Activated CD8-positive, alpha-beta memory T cell treated with anti-CD3 and anti-CD28 coated beads for 36 hours (primary cell): Measurements from ENCODE around the gene ZFP69B. TPM values are rescaled to one million over a fixed set of nuclear protein-coding genes. Genes with fewer than 3 reads are reported as not detected.

ENCODE experiments used
- CTCF ChIA-PET: fragments of 350-600 bp; sonication (Branson Sonifier 250); formaldehyde crosslinking; loops from one replicate; lab custom pipeline; 2021; ENCODE audit warnings: antibody characterized with exemption; lab: Charles Lee
- POLR2A ChIA-PET: fragments of 350-600 bp; sonication (Branson Sonifier 250); formaldehyde crosslinking; loops from one replicate; lab custom pipeline; 2021; ENCODE audit warnings: antibody characterized with exemption; lab: Charles Lee
- total RNA-seq, 2 experiments: library from RNA; stranded (reverse); gene quantifications; one replicate each; pipeline ENCODE4 v1.2.3, GENCODE V29; 2021

ZFP69B gene
- total RNA-seq, result 1 to 10 TPM; 4.2 to 4.6 TPM

DNA sequence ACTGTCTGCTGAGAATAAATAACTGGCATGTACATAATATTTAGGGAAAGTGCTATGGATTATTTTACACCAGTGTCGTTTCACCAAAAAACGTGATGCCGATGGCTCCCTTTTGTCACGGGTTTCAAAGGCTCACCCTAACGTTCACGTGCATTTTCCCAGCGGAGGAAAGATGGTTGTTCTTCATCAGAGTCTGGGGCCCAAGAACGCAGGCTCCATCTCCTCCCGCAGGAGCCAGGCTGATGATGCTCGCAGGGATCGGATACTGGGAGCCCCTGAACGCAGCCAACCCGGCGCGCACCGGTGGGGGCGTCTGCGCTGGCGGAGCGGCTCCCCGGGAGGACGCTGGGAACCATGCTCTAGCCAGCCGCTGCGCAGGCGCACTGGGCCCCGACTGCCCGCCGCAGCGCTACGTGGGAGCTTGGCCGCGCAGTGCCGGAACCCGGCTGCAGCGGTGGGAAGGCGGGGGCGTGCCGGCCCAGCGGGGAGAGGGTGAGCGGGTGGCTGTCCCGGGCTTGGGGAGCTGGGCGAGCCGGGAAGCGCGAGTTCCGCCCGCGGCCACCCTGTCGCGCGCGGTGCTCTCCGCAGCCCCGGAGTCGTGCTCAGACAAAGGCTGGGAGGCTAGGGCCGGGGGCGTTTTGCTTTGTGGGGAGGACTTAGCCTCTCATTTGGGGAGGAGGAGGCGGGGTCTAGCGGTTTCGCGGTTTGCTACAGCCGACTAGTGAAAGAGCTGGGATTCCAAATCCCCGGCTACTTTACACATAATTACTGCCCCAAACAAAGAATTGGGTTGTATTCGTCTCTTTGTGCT, at the start of gene ZFP69B:
ZFP69B (plus strand) TSS at position 793 of the 811 bp plus-strand sequence. CDS start 486 bp downstream, outside the sequence.
- ChIA-PET POLR2A (interaction anchor here (0.7 to 1.9 kb wide), 9 partner anchors 28 to 242 kb away, joined by 3 to 10 read pairs (median 4); partner anchors contain the start of genes EXO5, NFYC and ZFP69), CTCF (interaction anchor here (0.6 to 1.6 kb wide), 8 partner anchors 11 to 115 kb away, joined by 3 to 7 read pairs (median 4); partner anchors contain the start of gene EXO5)

DNA sequence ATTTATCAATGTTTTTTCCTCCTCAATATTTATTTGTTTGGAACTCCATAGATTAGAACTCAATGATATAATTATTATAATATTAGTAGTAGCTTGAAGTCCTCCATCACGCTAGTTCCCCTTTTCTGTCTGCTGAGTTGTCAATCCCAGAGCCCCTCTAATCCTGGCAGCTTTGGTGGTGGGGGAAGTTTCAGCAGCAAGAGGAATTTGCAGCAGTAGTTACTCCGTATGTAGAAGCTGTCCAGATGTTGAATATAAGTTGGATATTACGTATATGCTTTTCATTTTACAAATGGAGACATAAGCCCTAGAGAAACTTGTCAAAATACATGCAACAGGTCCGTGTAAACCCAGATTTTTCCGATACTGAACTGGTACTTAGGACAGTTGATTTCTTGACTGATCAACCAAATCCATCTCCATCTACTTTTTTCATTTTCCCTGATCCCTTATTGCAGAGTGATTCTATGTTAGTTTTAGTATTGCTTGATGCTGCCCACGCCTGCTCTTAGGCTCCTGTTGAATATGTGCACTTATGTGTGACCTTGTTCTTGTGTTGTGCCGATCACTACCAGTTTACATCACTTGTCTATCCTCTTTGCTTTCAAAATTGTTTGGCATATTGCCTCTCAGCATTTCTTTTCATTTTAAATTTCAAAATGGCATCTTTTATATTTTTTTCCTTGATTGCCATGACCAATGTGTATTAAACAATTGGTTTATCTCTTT, 48.6 kb upstream of the ZFP69B start:
- POLR2A ChIA-PET, result interaction anchor here (4.2 kb wide), 1 partner anchor 16 kb away, joined by 39 read pairs; no protein-coding TSS in a partner anchor
- CTCF ChIA-PET, result interaction anchor here (2.6 to 2.9 kb wide), 2 partner anchors 16 to 86 kb away, joined by 10 to 23 read pairs; partner anchors contain the start of gene COL9A2

DNA sequence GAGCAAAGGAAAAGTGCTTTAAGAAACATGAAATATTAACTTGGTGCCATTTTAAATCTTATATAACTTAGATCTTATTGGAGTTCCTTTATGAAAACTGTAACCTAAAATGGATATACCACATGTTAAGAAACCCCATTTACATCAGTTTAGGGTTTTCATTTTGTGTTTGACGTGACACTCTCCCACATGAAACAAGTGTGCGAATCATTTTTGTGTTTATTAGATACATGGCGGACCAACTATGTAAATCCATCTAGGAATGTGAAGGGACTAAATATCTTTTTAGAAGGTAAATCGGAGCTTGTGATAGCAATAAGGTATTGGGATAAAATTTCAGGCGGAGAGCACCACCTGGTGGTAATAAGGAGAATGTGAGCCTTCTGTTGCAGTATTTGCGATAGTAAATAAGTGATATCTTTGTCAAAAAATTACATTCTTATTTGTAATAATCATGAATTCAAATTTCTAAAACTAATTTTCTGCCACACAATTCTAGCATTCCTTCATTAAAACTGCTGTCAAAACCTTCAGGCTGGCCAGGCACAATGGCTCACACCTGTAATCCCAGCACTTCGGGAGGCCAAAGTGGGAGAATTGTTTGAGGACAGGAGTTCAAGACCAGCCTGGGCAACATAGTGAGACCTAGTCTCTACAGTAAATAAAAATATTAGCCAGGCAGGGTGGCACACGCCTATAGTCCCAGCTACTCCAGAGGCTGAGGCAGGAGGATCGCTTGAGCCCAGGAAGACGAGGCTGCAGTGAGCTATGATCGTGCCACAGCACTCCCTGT, 45.4 kb upstream of the ZFP69B start:
- ChIA-PET CTCF (interaction anchor here (0.7 to 2.3 kb wide), 17 partner anchors 11 to 261 kb away, joined by 3 to 21 read pairs (median 4); partner anchors contain the start of genes COL9A2, SMAP2 and ZFP69B), POLR2A (interaction anchor here (1.0 kb wide), 1 partner anchor 30 kb away, joined by 3 read pairs; no protein-coding TSS in a partner anchor)

DNA sequence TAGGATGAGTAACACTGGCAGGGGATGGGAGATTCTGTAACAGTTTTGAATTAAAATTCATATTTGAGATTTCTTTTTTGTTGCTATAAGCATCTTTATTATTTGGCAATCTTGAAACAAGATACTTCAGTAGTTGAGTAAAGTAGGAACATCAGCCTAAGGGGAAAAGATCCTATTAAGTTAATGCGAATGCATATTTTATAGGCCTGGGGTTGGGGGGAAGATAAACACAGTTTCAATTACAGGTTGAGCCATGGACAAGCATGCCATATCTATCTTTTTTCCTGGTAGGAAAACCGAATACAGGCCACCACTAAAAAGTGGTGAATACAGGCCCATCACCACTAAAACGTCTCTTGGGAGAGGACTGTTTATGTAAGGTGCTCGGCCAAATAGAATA, 44.5 kb upstream of the ZFP69B start:
- POLR2A ChIA-PET, result no interaction called here

DNA sequence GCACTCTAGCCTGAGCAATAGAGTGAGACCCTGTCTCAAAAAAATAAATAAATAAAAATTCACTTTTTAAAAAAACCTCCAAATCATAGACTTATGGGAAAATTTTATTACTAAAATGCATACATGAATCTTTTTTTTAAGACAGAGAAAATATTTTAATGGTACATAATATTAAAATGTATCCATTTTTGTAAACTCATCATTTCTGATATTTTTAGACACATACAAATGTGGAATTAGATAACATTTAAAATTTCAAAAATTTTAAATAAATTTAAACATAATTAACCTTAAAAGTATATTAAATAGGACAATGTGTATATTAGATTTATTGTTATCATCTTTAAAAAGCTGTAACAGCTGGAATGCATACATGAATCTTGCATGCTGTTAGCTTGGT, 42.8 kb upstream of the ZFP69B start:
- POLR2A ChIA-PET, result interaction anchor here (0.6 kb wide), 1 partner anchor 28 kb away, joined by 21 read pairs; no protein-coding TSS in a partner anchor
- CTCF ChIA-PET, result no interaction called here

More for the DNA sequence above, 44.5 kb upstream of the ZFP69B start:
- CTCF ChIA-PET, result interaction anchor here (1.4 to 2.0 kb wide), 4 partner anchors 32 to 67 kb away, joined by 3 to 21 read pairs (median 6); partner anchors contain the start of genes SMAP2 and ZFP69B

DNA sequence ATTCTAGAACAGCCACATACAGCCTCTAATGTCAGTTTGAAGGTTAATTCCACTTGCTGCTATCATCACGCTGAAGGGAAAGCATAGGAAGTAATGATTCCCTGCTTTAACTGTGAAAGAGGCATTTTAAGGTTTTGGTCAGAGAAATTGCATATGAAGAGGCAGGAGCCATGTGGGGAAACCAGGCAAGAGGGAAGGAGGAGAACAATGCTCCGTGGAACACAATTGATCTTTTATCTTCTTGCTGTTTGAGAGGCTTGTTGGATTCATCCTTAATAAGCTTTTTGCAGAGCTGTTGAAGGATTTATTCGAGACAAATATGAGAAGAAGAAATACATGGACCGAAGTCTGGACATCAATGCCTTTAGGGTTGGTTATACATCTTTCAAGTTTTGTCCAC, 40.8 kb upstream of the ZFP69B start:
- ChIA-PET POLR2A (no interaction called here), CTCF (no interaction called here)

DNA sequence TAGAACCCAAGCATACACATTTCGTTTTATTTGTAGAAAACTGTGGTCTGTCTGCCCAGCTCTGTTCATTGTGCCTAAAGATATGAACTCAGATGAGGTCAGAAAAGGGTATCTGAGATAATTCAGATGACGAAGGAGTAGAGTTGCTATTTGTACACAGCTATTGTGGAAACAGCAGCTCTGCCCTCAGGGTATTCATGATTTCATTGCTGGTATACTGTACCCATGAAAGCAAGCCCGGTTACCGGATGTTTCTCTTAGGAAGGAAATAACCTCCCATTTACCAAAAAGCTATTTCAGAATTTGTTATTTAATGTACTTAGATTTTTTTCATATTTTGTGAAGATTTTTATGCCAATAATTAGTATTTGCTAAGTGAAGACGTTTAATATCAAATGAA, 39.0 kb upstream of the ZFP69B start:
- CTCF ChIA-PET, result interaction anchor here (1.1 to 1.6 kb wide), 3 partner anchors 30 to 267 kb away, joined by 3 to 4 read pairs (median 4); no protein-coding TSS in a partner anchor
- POLR2A ChIA-PET, result interaction anchor here (0.5 kb wide), 1 partner anchor 42 kb away, joined by 9 read pairs; no protein-coding TSS in a partner anchor

DNA sequence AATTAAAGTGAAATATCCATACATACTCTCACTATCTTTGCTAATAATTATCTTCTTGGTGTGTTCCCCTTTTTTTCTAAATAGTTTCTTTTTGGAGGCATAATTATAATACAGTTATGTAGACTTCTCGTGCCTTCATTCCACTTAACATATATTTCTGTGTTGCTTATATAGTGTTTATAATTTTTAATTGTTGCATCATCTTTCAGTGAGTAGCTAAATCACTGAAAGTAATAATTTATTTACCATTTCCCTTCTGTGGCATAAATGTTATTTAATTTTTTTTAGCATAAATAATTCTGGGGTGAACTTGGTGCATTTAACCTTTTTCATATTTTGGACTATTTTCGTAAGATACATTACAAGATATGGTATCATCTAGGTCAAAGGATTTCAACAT, 38.4 kb upstream of the ZFP69B start:
- ChIA-PET CTCF (interaction anchor here (0.6 to 1.6 kb wide), 3 partner anchors 19 to 268 kb away, joined by 4 read pairs; no protein-coding TSS in a partner anchor), POLR2A (no interaction called here)

DNA sequence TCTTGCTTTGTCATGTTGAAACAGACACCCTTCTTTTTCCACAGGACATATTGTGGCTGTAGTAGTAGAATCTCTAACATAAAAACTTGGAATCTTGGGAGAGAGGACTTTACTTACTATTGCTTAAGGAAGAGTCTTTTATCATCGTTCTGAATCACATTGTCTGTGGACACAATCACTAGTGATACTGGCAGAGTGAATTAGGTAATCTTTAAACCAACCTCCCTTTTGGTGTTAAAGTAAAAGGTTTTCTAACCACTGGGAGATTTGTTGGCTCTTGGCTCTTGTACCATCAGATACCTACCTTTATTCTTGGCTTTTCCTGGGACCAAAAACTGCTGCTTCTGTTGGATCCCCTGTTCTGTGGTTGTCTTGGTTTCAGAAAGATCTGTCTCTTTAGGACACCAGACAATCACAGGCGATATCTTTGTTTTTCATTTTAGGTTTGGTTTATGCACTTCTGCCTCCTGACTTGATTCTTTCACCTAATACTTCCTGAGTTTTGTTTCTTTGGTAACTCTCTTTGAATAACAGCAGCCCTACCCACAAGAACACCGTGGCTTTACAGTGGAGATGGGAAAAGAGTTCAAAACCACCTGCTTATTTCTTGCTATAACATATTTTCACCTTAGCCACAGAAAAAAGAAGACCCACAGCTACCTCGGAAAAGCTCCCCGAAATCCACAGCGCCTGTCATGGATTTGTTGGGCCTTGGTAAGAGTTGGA, 36.6 kb upstream of the ZFP69B start:
- POLR2A ChIA-PET, result no interaction called here
- CTCF ChIA-PET, result no interaction called here

DNA sequence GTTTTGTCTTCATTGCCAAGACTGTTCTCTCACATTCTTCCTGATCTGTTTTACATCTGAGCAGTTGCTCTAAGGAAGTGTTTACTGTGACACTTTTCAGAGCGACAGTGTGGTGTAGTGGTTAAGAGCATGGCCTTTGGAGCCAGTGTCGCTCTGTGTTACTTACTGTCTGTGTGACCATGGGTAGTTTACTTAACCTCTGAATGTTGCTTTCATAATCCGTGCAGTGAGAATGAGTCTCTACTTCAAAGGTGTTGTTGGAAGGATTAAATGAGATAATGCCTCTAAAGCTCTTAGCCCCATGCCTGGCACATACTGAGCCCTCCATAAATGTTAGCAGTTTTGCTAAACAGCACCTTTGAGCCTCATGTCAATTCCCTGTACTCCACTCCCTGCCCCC, 35.9 kb upstream of the ZFP69B start:
- CTCF ChIA-PET, result no interaction called here
- POLR2A ChIA-PET, result no interaction called here

DNA sequence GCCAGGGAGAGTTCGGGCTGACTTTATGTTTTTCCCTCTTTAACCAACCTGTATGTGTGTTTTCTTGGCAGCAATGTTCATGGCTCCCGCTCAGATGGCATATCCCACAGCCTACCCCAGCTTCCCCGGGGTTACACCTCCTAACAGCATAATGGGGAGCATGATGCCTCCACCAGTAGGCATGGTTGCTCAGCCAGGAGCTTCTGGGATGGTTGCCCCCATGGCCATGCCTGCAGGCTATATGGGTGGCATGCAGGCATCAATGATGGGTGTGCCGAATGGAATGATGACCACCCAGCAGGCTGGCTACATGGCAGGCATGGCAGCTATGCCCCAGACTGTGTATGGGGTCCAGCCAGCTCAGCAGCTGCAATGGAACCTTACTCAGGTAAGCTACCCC, 33.6 kb upstream of the ZFP69B start:
- ChIA-PET POLR2A (no interaction called here), CTCF (no interaction called here)

DNA sequence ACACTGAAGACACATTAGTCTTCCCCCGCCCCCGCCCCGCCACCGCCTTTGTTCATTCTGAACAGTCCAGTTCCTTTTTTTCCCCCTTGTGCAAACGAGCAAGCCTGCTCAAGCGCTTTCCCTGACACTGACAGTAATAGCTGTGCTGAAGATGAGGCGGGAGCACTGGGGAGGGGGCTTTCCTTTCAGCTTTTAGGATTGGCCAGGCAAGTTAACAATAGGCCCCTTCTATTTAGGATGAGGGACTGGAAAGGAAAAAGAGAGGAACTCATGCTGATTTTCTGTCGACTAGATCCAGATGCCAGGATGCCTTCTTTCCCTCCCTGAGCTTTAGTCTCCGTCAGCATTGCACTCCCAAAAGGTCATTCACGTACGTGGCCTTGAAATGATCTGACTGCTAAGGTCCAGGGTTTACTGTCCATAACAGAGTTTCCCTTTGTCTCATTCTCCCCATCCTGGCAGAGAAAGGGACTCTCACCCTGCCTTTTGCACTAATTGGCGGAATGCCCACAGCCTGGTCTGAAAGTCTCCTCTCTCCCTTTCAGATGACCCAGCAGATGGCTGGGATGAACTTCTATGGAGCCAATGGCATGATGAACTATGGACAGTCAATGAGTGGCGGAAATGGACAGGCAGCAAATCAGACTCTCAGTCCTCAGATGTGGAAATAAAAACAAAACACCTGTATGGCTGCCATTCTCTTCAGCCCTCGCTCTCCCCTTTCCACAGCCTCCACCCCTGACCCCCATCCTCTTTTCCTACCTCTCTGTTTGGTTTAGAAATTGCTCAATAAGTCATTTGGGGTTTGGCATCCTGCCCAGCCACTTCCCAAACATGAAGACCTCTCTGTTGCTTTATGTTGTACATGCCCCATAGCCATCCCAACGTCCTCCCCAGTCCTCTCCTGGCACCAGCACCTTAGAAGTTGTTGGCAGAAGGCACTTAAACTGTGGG, 28.6 kb upstream of the ZFP69B start:
- ChIA-PET CTCF (interaction anchor here (0.6 to 1.1 kb wide), 2 partner anchors 16 to 67 kb away, joined by 3 to 4 read pairs; no protein-coding TSS in a partner anchor), POLR2A (interaction anchor here (0.6 kb wide), 1 partner anchor 8 kb away, joined by 10 read pairs; no protein-coding TSS in a partner anchor)

DNA sequence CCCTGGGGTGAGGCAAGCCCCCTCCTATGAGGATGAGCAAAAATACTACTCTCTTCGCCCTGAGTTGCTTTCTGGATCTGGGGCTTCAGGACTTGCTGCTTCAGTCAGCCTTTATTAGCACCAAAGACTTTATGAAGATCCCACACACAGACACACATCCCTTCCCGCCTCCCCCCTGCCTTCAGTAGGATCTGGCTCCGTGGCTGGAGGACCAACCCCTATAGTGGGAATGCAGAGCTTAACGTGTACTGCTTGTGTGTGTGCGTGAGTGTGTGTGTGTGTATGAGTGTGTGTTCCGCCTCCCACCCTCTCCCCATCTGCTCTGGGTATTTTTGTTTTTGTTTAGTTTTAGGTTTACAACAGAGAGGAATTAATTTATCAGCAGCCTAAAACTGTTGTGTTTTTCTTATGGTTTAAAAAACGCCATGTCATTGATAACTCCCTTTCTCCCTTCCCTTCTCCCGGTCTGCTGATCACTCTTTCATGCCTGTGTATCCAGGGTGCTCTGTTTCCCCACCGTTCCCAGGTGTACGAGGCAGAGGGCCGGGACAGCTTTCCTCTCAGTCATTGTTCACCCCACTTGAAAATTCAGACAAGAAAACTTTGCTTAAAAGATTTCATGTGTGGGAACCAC, 27.5 kb upstream of the ZFP69B start:
- CTCF ChIA-PET, result interaction anchor here (1.1 kb wide), 1 partner anchor 15 kb away, joined by 3 read pairs; no protein-coding TSS in a partner anchor
- POLR2A ChIA-PET, result no interaction called here

DNA sequence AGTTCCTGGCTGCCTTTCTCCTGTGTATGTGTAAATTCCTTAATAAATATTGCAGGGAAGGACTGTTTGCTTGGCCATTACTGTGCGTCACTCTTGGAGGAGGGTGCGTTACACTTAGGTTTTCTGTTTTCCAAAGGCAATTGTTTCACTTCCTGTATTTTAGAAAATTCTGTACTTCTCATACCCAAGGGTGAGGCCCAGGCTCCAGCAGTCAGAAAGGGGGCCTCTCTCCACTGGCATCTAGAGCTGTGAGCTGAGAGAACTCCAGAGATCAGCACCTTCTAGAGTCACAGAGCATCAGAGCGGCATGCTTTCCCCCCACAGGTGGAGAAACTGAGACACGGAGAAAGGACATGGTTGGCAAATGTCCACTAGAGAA, 27.0 kb upstream of the ZFP69B start:
- ChIA-PET CTCF (interaction anchor here (0.5 to 1.1 kb wide), 2 partner anchors 15 to 125 kb away, joined by 3 read pairs; no protein-coding TSS in a partner anchor), POLR2A (no interaction called here)

DNA sequence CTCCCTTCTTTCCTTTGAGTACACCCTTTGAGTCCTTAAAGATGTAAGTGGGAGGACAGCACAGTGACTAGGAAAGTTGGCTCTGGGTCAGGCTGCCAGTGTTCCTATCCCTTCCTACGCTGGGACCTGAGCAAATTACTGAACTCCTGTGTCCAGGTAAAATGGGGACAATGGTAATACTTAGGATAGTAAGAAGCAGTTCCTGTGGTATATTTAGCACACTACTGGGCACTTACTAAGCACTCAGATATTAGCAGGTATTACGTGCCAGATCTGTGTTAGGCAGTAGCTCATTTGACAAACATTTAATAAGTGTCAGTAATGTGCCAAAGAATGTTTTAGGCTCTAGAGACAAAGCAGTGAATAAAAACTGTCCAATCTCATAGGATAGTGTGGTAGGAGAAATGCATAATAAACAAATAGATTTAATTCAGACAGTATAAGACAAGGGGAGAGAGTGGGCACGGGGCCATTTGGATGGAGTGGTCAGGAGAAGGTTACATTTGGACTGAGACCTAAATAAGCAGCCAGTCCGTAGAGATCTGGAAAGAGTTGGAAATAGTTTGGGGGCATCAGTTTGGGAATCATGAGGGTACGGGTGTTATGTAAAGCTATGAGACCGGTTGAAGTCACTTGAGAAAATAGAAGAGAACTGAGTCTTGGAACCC, 26.2 kb upstream of the ZFP69B start:
- CTCF ChIA-PET, result interaction anchor here (1.0 to 1.3 kb wide), 2 partner anchors 11 to 109 kb away, joined by 3 read pairs; no protein-coding TSS in a partner anchor

DNA sequence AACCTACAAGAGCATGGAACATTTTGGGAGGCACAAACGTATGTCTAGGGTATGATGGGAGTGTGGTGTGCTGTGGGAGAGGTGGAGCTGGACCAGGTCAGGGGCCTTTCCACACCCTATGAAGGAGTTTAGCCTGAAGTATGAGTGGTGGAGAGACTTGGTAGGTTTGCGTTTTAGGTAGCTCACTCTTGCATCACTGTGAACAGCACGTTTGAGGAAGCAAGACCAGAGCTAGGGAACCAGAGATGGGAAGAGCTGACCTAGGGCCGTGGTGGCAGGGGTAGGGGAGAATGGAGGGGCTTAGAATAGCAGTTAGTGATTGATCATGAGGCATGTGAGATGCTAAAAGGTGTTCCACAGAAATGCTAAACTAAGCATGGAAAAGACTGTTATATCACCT, 25.1 kb upstream of the ZFP69B start:
- POLR2A ChIA-PET, result no interaction called here

More for the DNA sequence above, 26.2 kb upstream of the ZFP69B start:
- POLR2A ChIA-PET, result no interaction called here

More for the DNA sequence above, 25.1 kb upstream of the ZFP69B start:
- CTCF ChIA-PET, result interaction anchor here (1.3 kb wide), 1 partner anchor 10 kb away, joined by 3 read pairs; no protein-coding TSS in a partner anchor
